SK-N-MC (cell line): ENCODE data around the gene SERPINA4.

Source experiments
- EZH2 ChIP-seq: fragments of 200-600 bp; sonication (generic); IDR thresholded peaks from one replicate; pipeline ENCODE4 v1.6.1; 2017; ENCODE audit warnings: antibody characterized with exemption
- FOXP2 ChIP-seq: optimal IDR thresholded peaks from 2 replicates; pipeline ENCODE3; 2011; ENCODE audit warnings: mild to moderate bottlenecking, moderate library complexity; ENCODE audit not compliant: insufficient read depth; ENCODE audit errors: extremely low read length, control extremely low read depth
- POLR2AphosphoS5 ChIP-seq: IDR thresholded peaks from 2 replicates; pipeline ENCODE4 v1.6.1; 2012; ENCODE audit warnings: mild to moderate bottlenecking, low read depth, low read length, borderline replicate concordance

- TF ChIP-seq POLR2AphosphoS5 (no peak), EZH2 (no peak), FOXP2 (no peak)
Observed at GRCh38 chr14:94539181-94539580, 22.1 kb upstream of the SERPINA4 start.
